ENCODE results near the gene HSD17B8.
A peak's percentile ranks its signal among the peaks of the same experiment; 100 is the strongest.

Gene HSD17B8

DNA sequence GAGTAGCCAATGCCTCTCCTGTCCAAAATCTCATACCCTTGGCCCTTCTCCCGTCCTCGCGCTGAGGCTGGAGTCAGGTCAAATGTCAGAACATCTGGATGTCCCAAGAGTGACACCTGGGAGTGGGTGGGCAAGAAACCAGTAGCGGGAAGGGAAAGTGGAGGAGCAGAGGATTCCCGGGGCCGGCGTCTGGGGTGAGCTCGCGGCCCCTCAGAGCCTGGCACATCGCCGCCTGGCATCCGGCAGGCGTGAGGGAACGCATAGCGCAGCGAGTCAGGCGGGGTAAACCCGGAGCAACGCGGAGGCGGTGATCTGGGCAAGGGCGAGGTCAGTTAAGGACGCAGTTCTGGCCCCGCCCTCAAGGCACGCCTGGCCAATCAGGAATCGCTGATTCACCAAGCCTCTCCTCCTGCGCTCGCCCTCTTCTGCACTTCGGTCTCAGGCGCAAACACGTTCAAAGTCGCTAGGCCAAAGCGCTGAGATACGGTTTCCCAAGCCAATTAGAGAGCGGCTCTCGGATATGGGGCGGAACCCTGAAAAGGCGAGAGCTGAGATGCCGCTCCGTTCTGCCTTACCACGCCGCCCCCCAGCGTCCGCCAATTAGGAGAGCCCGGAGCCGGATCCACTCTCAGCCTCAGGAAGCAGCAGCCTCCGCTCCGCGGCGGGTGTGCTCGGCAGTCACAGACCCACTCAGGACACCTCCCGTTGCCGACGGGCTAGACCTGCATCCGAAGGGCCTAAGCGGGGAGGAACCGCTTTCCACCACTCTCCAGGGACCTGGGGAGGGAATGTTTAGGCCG lies 44.7 kb downstream of the HSD17B8 start:
- DNase-seq: peak; percentile 98

DNA sequence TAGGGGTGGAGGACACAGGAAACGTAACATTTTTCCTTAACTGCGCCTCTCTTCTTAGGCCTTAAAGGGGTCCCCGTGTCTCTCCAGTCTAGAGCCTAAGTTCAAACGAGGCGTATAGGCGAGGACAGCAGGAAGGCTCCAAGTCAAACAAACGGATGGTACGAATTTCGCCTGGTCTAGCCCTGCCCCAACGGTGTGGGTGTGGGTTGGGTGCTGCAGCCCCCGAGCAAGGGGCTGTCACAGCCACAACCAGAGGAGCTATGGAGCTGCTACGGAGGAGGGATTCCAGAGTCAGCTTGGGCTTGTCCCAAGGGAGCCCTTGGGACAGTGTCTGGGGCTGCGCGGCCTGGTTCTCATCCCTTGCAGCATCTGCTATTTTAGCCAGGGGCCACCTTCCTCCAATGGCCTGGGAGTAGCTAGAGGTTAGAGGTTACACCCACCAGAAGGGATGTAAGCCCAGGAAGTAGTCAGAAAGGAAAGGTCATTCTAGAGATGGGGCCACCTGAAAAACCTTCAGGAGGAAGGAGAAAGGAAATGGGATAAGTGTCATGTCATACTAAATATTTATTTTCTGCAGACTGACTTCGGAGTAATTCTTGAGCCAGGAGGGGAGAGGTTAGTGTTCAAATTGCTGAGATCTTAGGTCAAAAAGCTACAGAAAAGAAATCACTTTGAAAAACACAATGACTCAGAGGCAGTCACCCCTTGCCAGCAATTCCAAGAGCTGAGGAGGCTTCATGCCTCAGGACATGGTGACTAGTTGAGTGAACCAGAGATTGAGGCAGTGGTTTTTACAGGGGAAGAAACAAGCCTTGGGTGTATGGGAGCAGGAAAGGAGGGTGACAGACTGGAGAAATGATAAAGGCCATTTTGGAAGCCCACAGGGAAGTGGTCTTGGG lies 45.5 kb downstream of the HSD17B8 start:
- no peak for DNase-seq

DNA sequence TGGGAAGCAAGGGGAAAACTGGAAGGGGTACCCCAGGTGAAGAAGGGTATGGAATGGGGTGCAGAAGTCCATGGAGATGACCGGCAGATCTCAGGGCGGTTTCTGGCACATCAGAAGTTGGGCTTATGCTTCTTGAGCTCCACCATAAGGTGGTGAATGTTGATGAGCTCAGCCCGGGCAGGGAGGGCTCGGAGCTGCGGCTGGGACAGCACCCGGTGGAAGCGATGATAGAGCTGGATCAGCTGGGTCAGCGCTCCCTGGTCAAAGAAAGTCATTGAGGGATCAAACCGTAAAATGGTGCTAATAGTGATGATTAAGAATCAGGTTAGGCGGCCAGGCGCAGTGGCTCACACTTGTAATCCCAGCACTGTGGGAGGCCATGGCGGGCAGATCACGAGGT lies 46.3 kb downstream of the HSD17B8 start:
- no peak for DNase-seq

DNA sequence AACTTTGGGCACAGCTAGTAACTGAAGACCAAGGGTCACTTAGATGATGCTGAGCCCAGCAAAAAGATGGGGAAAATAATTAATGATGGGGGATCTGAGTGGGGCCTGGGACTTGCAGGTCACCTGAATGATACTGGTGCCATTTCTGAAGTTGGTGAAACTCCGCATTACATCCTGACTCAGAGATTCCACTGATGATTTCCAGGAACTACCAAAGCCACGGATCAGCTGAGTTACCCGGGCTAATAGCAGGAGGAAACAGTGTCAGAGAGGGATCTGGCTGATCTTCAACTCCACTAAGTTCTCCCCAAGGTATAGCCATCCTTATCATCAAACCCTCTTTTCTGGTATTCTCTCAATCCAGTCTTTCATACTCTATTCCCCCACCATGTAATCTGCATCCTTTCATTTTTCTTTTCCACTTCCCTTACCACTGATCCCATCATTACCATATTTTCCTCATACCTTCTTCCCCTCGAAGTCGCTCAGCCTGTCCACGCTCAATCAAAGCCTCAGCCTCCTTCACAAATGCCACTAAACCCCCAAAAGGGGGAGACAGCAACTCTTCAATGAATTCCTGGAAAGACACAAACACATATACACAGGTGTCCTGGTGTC lies 47.0 kb downstream of the HSD17B8 start:
- DNase-seq: no peak

DNA sequence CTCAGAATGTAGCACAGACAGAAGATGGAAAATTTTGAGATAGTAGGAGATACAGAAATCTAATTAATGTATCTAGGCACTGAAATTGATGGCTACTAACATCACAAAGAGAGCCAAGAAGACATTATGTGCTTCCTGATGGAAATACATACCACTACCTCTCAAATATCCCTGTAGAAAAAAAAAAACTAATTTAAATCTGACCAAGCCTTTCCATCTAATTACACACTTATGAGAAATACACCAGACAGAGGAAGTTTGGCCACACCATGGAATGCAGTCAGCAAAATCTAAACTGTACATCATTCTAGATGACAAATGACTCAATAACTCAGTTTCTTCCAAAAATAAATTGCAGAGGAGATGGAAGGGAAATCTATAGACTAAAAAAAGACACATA lies 48.3 kb downstream of the HSD17B8 start:
- no peak for DNase-seq

DNA sequence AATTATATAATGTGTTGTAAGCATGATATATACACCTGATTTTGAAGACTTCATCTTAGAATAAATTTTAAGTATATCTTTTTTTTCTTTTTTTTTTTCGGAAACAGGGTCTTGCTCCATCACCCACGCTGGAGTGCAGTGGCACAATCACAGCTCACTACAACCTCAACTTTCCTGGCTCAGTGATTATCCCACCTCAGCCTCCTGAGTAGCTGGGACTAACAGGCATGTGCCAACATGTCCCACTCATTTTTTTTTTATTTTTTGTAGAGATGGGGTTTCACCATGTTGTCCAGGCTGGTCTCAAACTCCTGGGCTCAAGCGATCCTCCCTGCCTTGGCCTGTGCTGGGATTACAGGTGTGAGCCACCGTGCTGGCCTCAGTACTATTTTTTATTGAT lies 50.1 kb downstream of the HSD17B8 start:
- DNase-seq: no peak

Measured in NCI-H1105 (cell line).